Activated T-cell treated with anti-CD3 and anti-CD28 coated beads for 4 hours (primary cell): ENCODE data around the gene BCL2L12.

Experiments used
- DNase-seq: peaks from one replicate; pipeline ENCODE4 v3.0.0-alpha.2; 2020

BCL2L12 gene

DNA sequence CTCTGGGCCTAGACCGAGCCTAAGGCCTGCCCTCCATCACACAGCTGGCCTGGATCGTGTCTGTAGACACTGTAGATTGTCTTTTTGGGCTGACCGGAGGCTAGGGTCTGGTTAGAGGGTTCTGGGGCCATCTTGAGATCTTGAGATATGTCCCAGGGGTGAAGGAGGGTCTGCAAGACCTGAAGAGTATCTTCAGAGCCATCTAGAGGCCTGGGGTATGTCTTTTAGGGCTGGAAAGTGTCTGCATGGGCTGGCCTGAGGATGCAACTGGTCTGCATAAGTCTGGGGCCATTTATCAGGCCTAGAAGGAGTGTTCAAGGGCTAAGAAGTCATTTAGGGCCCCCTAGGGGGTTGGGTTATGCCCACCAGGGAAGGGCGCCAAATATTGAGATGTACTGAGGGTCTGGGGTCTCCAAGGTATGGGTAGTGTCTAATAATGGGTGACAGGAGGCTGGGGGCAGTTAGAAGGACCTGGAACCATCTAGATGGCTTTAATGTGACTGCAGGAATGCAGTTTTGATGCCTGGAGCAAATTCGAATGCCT is 23.2 kb upstream of the BCL2L12 start:
- DNase-seq, result no peak

DNA sequence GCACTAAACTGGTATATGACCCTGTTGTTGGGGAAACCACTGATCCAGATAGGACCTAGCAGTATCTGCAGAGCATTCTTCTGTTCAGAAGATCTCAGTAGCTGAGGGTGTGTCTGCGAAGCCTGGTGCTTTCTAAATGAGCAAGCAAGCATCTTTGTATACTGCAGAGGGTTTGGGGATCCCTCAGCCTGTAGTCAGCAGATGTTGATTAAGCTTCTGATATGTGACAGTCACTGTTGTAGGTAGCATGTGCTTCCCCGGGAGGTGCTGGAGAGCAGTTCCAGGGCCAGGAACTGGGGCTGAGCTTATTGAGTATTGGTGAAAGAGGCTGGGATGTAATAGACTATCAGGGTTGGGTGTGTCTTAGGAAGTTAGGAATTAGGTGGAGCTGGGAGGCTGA is 22.3 kb upstream of the BCL2L12 start:
- DNase-seq, result no peak

DNA sequence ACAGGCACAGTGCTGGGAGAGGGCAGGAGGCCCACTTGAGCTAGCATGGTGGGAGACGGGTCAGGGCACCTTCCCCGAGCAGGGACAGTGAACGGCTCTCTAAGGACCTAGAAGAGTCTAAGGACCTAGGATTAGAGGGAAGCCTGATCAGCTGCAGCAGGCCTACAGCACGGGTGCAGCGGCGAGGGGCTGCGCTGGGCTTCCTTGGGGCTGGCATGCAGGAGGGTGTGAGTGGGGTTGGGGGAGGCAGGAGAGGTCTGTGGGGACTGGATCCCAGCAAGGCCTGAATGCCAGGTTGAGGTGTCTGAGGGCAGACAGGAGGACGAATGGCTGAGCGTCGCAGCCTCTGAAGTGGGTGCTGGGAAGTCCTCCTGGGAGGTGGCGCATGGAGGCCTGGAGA is 20.1 kb upstream of the BCL2L12 start:
- DNase-seq, result no peak

DNA sequence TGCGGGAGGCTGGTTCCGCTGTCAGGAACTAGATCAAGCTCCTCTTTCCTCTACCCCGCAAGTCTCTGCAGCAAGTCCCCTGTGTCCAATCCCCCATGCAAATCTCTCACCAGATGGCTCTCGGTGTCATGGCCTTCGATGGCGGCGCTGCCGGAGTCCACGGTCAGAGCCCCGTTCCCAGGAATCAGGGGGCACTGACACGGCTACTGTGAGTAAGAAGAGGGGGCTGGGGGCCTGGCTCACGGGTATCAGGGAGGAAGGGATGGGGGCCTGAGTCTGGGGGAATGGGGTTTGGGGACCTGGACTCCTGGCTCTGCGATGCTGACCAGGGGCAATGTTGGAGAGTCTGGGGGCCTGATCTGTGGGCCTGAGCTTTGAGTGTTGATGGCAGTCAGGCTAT is 19.7 kb upstream of the BCL2L12 start:
- DNase-seq, result no peak

DNA sequence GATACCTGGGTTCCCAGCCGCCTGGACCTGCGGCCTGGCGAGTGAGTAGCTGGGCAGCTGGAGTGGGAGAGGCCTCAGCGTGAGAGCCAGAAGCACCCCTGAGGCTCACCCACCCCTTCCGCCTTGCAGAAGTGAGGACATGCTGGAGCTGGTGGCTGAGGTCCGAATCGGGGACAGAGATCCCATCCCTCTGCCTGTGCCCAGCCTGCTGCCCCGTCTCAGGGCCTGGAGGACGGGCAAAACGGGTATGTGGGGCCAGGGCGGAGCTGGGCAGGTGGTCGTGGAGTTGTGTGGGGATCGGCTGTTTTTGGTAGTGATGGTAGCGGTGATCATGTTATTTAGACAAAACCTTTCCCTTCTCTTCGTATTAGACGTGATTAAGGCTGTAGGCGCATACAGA is 19.1 kb upstream of the BCL2L12 start:
- no peak for DNase-seq

DNA sequence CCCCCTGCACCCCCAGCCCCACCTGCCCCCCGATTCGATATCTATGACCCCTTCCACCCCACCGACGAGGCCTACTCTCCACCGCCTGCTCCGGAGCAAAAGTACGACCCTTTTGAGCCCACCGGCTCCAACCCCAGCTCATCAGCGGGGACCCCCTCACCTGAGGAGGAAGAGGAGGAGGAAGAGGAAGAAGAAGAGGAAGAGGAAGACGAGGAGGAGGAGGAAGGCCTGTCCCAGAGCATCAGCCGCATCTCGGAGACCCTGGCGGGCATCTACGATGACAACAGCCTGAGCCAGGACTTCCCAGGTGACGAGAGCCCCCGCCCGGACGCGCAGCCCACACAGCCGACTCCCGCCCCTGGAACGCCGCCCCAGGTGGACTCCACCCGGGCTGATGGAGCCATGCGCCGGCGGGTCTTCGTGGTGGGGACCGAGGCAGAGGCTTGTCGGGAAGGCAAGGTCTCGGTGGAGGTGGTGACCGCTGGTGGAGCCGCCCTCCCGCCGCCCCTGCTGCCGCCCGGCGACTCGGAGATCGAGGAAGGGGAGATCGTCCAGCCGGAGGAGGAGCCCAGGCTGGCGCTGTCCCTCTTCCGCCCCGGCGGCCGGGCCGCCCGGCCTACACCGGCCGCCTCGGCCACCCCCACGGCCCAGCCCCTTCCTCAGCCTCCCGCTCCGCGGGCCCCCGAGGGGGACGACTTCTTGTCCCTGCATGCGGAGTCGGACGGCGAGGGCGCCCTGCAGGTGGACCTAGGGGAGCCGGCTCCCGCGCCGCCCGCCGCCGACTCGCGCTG is 14.5 kb upstream of the BCL2L12 start:
- DNase-seq, result no peak

DNA sequence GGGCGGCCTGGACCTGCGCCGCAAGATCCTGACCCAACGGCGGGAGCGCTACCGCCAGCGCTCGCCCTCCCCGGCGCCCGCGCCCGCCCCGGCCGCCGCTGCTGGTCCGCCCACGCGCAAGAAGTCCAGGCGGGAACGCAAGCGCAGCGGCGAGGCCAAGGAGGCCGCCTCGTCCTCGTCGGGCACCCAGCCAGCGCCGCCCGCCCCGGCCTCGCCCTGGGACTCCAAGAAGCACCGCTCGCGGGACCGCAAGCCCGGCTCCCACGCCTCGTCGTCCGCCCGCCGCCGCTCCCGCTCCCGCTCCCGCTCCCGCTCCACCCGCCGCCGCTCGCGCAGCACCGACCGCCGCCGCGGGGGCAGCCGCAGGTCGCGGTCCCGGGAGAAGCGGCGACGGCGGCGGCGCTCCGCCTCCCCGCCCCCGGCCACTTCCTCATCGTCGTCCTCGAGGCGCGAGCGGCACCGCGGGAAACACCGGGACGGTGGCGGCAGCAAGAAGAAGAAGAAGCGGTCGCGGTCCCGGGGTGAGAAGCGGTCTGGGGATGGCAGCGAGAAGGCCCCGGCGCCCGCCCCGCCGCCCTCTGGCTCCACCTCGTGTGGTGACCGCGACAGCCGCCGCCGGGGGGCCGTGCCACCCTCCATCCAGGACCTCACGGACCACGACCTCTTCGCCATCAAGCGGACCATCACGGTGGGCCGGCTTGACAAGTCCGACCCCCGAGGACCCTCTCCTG is 13.7 kb upstream of the BCL2L12 start:
- DNase-seq, result no peak

DNA sequence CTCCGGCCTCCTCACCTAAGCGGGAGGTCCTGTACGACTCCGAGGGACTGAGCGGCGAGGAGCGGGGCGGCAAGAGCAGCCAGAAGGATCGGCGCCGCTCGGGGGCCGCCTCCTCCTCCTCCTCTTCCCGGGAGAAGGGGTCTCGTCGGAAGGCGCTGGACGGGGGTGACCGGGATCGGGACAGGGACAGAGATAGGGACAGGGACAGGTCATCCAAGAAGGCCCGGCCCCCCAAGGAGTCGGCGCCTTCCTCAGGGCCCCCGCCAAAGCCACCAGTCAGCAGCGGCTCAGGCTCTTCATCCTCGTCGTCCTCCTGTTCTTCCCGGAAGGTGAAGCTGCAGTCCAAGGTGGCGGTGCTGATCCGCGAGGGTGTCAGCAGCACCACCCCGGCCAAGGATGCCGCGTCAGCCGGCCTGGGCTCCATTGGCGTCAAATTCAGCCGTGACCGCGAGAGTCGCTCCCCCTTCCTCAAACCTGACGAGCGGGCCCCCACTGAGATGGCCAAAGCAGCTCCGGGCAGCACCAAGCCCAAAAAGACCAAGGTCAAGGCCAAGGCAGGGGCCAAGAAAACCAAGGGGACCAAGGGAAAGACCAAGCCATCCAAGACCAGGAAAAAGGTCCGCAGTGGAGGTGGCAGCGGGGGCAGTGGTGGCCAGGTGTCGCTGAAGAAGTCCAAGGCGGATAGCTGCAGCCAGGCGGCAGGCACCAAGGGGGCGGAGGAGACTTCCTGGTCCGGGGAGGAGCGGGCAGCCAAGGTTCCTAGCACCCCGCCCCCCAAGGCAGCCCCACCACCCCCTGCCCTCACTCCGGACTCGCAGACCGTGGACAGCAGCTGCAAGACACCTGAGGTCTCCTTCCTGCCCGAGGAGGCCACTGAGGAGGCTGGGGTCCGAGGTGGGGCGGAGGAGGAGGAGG is 12.9 kb upstream of the BCL2L12 start:
- DNase-seq, result no peak

DNA sequence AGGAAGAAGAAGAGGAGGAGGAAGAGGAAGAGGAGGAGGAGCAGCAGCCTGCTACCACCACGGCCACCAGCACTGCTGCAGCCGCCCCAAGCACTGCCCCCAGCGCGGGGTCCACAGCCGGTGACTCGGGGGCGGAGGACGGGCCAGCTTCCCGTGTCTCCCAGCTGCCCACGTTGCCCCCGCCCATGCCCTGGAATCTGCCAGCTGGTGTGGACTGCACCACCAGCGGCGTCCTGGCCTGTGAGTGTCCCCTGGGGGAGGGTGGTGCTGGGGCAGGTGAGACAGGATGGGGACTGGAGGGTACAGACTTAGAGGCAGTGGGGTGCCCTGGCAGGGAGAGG is 12.3 kb upstream of the BCL2L12 start:
- DNase-seq, result no peak

DNA sequence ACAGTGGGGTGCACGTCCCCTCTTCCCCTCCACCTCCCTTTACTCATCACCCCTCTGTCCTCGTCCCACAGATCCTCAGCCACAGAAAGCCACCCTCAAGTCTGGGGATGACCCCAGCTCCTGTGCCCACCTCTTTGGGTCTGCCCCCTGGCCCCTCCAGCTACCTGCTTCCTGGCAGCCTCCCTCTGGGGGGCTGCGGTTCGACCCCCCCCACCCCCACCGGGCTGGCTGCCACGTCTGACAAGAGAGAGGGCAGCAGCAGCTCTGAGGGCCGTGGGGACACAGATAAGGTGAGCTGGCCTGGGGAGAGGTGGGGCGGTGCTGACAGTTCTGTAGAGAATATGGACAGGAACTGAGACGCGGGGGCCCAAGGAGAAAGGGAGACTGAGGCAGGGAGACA is 11.2 kb upstream of the BCL2L12 start:
- no peak for DNase-seq

DNA sequence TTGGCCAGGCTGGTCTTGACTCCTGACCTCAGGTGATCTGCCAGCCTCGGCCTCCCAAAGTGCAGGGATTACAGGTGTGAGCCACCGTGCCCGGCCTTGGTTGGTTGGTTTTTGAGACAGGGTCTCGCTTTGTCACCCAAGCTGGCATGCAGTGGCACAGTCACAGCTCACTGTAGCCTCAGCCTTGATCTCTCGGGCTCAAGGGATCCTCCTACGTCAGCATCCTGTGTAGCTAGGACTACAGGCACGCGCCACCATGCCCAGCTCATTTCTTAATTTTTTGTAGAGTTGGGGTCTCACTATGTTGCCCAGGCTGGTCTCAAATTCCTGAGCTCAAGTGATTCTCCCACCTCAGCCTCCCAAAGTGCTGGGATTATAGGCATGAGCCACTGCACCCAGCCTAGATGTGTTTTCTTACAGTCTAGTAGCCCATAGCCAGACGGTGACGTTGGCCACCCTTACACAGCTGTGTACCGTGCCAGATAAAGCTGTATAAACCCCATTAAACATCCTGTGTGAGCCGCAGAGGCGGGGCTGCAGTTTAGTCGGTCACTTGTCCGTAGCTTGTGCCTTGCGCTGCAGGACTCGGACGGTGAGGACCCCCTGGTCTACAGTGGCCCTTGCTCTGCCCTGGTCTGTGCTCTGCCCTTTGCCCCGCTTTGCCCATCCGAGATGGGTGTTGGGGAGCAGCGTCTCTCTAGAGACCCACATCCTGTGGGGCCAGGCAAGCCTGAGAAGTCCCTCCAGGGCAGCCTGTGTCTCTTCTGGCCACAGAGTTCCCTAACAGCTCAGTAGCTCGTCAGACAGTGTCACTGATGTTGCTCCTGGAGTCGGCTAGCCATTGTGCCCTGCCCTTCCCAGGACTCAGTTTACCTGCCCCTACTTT is 9.9 kb upstream of the BCL2L12 start:
- DNase-seq, result no peak

DNA sequence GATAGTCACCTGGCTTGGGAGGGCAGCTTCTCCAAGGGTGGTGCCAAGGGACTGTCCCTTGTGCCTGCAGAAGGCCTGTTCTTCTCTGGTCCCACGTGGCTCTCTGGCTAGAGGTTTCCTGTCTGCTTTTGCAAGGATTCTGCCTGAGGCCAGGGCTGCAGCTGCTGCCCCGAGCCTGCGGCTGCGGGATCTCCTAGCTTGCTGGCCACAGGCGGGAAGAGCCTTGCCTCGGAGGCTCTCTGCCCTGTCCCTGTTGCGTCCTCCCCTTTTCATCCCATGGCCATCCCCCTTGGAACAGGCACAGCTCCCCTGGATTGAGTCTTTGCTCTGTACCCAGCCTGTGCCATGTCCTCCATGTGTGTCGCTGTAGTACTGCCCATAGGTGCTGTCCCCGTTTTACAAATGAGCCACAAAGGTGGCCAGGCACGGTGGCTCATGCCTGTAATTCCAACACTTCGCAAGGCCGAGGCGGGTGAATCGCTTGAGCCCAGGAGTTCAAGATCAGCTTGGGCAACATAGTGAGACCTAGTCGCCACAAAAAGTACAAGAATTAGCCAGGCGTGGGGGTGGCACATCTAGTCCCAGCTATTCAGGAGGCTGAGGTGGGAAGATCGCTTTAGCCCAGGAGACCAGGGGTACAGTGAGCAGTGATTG is 9.2 kb upstream of the BCL2L12 start:
- no peak for DNase-seq

DNA sequence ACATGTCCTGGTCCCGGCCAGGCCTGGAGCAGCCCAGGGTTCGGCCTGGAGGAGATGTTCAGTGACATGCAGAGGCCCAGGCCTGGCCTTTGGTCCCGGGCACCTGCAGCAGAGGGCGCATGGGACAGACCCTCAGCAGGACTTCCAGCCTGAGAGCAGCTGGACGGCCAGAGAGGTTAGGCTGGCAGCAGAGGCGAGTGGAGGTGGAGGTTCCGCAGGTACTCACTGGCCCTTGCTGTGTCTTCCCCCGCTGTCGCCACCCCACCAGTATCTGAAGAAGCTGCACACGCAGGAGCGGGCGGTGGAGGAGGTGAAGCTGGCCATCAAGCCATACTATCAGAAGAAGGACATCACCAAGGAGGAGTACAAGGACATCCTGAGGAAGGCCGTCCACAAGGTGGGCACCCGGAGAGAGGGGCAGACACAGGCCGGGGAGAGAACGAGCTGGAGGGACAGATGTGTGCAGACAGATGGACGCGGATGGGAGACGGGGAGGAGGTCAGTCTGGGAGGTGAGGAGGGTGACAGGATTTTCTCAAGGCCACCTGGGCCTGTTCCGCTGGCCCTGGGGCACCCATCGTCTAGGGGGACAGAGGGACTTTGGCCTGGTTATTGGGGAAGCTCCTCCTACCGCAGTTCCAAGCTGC is 8.1 kb upstream of the BCL2L12 start:
- DNase-seq, result no peak

DNA sequence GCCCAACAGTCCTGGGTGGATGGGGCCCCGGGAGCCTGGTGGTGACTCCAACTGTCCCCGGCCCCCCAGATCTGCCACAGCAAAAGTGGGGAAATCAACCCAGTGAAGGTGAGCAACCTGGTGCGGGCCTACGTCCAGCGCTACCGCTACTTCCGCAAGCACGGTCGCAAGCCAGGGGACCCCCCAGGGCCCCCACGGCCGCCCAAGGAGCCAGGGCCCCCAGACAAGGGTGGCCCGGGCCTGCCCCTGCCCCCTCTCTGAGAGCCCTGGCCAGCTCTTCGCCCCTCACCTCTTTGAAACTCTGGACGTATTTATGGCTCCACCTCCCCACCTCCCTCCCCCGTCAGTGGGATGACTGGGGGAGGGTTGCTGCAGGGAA is 7.6 kb upstream of the BCL2L12 start:
- no peak for DNase-seq

DNA sequence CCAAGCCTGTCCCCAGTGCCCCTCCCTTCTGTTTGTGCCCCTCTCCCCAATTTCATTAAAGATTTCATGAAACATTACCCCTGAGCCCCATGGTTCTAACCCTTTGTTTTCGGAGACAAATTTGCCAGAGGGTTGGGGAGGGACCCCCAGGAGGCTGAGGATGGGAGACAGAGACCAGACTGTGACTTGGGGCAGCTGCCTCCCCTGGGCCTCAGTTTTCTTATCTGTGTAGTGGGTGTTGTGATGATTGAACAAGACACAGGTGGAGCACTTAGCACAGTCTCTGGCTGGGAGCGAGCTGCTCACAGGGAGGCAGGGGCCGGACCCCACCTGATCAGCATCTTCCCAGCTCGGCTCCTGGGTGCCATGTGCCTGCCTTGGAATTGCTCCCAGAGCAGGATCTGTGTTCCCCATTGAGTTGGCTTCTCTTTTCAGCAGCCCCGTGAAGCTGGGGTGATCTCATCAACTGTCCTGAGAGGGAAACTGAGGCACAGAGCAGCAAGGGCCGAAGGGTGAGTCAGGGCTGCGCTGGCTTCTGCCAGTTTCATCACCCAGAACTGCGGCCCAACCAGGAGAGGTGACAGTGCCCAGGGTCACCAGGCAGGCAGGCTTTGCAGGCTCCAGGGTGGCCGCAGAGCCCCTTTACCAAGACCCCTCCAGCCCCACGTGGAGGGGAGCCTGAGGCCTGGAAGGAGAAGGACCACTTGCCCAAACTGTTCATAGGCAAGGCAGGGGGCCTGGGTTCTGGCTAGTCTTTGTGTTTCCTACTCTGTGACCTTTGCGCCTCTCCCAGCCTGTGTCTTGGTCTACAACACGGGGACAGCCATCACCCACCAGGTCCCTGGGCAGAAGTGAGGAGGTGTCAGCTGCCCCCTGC is 6.9 kb upstream of the BCL2L12 start:
- no peak for DNase-seq

DNA sequence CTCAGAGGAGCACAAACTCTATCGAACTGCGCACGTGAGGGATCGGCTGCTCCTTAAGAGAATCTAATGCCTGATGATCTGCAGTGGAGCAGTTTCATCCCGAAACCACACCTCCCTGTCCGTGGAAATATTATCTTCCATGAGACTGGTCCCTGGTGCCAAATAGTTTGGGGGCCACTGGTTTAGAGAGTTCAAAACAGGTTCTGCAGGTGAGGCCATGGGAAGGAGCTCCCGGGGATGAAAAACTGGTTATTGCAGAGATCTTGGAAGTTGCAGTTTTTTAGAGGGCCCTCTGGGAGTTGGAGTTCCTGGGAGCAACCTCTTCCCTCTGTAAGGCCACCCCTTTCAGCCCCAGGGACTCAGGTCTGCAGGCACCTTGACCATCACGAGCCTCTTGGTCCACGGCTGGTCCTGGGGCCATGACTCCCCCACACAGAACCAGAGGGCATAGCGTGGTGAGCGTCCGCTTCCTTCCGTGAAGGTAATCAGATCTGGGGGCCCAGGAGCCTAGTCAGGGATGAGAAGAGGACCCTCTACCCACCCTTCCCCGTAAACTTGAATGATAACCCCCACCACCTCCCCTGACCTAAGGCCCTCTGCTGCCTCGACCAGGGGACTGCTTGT is 5.3 kb upstream of the BCL2L12 start:
- no peak for DNase-seq

DNA sequence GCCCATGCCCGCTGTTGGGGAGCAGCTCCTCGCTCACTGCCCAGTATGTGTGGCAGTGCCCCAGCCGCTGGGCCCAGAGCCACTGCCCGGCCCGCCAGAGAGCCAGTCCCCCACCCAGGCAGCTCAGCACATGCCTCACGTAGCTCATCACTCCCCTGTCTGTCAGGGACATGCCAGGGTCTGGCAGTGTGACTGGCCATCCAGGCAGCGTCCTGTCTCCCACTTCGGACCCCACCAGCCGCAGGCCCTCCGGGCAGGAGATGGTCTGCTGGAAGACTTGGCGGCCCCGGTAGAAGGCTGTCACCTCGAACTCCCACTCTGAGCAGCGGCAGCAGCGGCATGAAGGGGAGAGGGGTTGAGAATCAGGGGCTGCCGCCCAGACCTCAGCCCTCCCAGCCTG is 3.7 kb upstream of the BCL2L12 start:
- DNase-seq, result no peak

DNA sequence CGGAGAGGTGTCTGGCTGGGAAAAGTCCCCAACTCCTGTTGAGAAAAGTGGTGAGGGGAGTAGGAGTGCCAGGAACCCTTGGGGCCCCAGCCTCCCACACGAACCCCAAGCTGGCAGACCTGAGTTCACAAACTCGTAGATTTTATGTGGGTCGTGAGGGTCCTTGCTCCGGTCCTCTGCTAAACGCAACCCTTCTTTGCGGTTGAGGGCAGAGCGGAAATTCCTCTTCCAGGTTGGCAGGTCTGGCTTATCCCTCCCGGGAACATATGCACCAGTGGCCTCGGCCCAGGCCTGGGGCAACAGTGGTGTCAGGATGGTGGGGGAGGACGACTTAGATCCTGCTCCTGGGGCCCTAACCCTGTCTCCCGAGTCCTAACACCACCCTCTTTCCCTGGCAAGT is 2.5 kb upstream of the BCL2L12 start:
- DNase-seq, result no peak

DNA sequence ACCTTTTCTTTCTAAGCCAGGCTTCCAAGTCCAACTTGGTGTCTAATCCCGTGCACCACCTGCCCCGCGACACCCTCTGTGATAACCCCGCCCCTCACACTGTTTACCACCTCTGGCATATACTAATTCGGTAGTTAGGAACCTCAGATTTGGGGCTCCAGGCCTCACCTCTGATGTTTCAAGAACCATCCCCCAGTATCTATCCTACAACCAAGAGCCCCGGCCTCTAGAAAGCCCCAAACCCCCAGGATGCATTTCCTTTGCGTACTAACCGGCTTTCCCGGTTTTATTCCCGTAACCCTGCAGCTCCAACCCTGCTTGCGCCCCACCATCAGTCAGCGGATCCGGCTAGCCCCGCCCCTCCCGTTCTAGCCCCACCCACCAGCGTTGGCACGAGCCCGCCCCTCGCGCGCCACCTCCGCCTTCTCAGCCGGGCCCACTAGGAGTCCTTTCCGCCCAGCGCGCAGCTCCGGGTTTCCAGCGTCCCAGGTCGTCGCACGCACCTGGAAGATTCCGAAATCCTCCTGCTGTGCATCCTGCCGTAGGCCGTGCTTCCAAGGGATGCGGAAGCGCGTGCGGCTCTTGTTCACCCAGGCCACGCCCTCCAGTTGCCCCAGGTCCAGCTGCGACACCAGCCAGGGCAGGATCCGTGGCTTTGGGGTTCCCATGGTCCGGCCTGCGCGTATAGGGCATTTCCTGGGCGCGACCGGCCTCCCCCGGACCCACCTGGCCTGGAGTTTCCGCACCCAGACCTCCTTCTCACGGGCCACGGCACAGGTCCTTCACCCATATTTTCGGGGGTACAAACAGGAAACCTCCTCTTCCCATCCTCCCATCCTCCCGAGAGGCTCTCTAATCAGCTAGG is 1.3 kb upstream of the BCL2L12 start:
- peak; percentile 93 for DNase-seq
